ENCODE data around the gene SPEF2.
A peak's percentile ranks its signal among the peaks of the same experiment; 100 is the strongest.

The SPEF2 gene

GRCh38 chr5:35804201-35804653 is 186.6 kb downstream of the SPEF2 start:
- no peaks in the 10 kb centered on the region for H3K79me2 ChIP-seq (ENCODE audit: insufficient read depth, low read length)
- H3K4me1 ChIP-seq (ENCODE audit: insufficient read depth, low read length, severe bottlenecking), result peaks cover 24% of the 10 kb centered on the region
- no peak overlapping the region; the same call in 1 of the 2 replicates for H3K4me2 ChIP-seq (ENCODE audit: low read length)
- no peak overlapping the region for H3K9ac ChIP-seq (ENCODE audit: low read length)
- no peaks in the 10 kb centered on the region for H4K20me1 ChIP-seq (ENCODE audit: insufficient read depth, low read length)
- no peak overlapping the region for H3K4me3 ChIP-seq (ENCODE audit: low read depth, low read length, poor library complexity, severe bottlenecking)
- H3K27ac ChIP-seq (ENCODE audit: low read depth, low read length, poor library complexity, severe bottlenecking), result peak overlapping the region; percentile 3
- H2AFZ ChIP-seq (ENCODE audit: low read length), result no peak overlapping the region
- TF ChIP-seq, protein P1, sequence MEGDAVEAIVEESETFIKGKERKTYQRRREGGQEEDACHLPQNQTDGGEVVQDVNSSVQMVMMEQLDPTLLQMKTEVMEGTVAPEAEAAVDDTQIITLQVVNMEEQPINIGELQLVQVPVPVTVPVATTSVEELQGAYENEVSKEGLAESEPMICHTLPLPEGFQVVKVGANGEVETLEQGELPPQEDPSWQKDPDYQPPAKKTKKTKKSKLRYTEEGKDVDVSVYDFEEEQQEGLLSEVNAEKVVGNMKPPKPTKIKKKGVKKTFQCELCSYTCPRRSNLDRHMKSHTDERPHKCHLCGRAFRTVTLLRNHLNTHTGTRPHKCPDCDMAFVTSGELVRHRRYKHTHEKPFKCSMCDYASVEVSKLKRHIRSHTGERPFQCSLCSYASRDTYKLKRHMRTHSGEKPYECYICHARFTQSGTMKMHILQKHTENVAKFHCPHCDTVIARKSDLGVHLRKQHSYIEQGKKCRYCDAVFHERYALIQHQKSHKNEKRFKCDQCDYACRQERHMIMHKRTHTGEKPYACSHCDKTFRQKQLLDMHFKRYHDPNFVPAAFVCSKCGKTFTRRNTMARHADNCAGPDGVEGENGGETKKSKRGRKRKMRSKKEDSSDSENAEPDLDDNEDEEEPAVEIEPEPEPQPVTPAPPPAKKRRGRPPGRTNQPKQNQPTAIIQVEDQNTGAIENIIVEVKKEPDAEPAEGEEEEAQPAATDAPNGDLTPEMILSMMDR (IDR thresholded peaks at IDR 0.05; ENCODE audit: low read length), result no peak
- no peak for TF ChIP-seq EZH2 (IDR thresholded peaks at IDR 0.05; ENCODE audit: borderline replicate concordance, low read length)
- no peaks in the 10 kb centered on the region for H3K36me3 ChIP-seq (ENCODE audit: insufficient read depth, low read length)
- H3F3A ChIP-seq (ENCODE audit: insufficient read depth, low read length), result no peaks in the 10 kb centered on the region
- H3K9me2 ChIP-seq (ENCODE audit: low read depth, low read length), result no peaks in the 10 kb centered on the region
- H3K27me3 ChIP-seq (ENCODE audit: insufficient read depth, low read length), result no peaks in the 10 kb centered on the region
- no peaks in the 10 kb centered on the region for H3K9me3 ChIP-seq (ENCODE audit: low read length)

GRCh38 chr5:35804841-35805240 is 187.2 kb downstream of the SPEF2 start:
- TF ChIP-seq, protein P1 (IDR thresholded peaks at IDR 0.05; ENCODE audit: low read length), result no peak
- TF ChIP-seq EZH2 (IDR thresholded peaks at IDR 0.05; ENCODE audit: borderline replicate concordance, low read length), result no peak
- H3K4me1 ChIP-seq (ENCODE audit: insufficient read depth, low read length, severe bottlenecking), result peaks cover 24% of the 10 kb centered on the region

GRCh38 chr5:35810601-35811000 is 192.9 kb downstream of the SPEF2 start:
- H3K79me2 ChIP-seq (ENCODE audit: insufficient read depth, low read length), result no peaks in the 10 kb centered on the region
- H3K9me3 ChIP-seq (ENCODE audit: low read length), result no peaks in the 10 kb centered on the region
- no peaks in the 10 kb centered on the region for H4K20me1 ChIP-seq (ENCODE audit: insufficient read depth, low read length)
- no peak overlapping the region for H3K4me2 ChIP-seq (ENCODE audit: low read length)
- TF ChIP-seq EZH2 (IDR thresholded peaks at IDR 0.05; ENCODE audit: borderline replicate concordance, low read length), result no peak
- TF ChIP-seq, protein P1 (IDR thresholded peaks at IDR 0.05; ENCODE audit: low read length), result no peak
- H3K27me3 ChIP-seq (ENCODE audit: insufficient read depth, low read length), result no peaks in the 10 kb centered on the region
- H3K27ac ChIP-seq (ENCODE audit: low read depth, low read length, poor library complexity, severe bottlenecking), result no peak overlapping the region
- H3K9ac ChIP-seq (ENCODE audit: low read length), result no peak overlapping the region
- H3F3A ChIP-seq (ENCODE audit: insufficient read depth, low read length), result no peaks in the 10 kb centered on the region
- H3K9me2 ChIP-seq (ENCODE audit: low read depth, low read length), result no peaks in the 10 kb centered on the region
- H3K36me3 ChIP-seq (ENCODE audit: insufficient read depth, low read length), result no peaks in the 10 kb centered on the region
- H3K4me1 ChIP-seq (ENCODE audit: insufficient read depth, low read length, severe bottlenecking), result peaks cover 10% of the 10 kb centered on the region
- H3K4me3 ChIP-seq (ENCODE audit: low read depth, low read length, poor library complexity, severe bottlenecking), result no peak overlapping the region
- no peak overlapping the region for H2AFZ ChIP-seq (ENCODE audit: low read length)

More at GRCh38 chr5:35804841-35805240, 187.2 kb downstream of the SPEF2 start:
- Histone ChIP-seq H3F3A (ENCODE audit: insufficient read depth, low read length) (no peaks in the 10 kb centered on the region), H3K9me2 (ENCODE audit: low read depth, low read length) (no peaks in the 10 kb centered on the region), H2AFZ (ENCODE audit: low read length) (no peak overlapping the region), H3K36me3 (ENCODE audit: insufficient read depth, low read length) (no peaks in the 10 kb centered on the region), H3K9ac (ENCODE audit: low read length) (no peak overlapping the region), H3K27me3 (ENCODE audit: insufficient read depth, low read length) (no peaks in the 10 kb centered on the region), H3K9me3 (ENCODE audit: low read length) (no peaks in the 10 kb centered on the region), H4K20me1 (ENCODE audit: insufficient read depth, low read length) (no peaks in the 10 kb centered on the region), H3K4me3 (ENCODE audit: low read depth, low read length, poor library complexity, severe bottlenecking) (no peak overlapping the region), H3K79me2 (ENCODE audit: insufficient read depth, low read length) (no peaks in the 10 kb centered on the region), H3K4me2 (ENCODE audit: low read length) (no peak overlapping the region), H3K27ac (ENCODE audit: low read depth, low read length, poor library complexity, severe bottlenecking) (no peak overlapping the region)
